HG02884 (cell line): ENCODE results near the gene TGFBR3L.

Source experiments
- ATAC-seq: cut with Tn5 transposase; IDR thresholded peaks from one replicate; pipeline ENCODE4 v1.9.1; 2021; ENCODE audit warnings: mild to moderate bottlenecking, moderate library complexity; ENCODE audit not compliant: unreplicated experiment

The TGFBR3L gene

DNA sequence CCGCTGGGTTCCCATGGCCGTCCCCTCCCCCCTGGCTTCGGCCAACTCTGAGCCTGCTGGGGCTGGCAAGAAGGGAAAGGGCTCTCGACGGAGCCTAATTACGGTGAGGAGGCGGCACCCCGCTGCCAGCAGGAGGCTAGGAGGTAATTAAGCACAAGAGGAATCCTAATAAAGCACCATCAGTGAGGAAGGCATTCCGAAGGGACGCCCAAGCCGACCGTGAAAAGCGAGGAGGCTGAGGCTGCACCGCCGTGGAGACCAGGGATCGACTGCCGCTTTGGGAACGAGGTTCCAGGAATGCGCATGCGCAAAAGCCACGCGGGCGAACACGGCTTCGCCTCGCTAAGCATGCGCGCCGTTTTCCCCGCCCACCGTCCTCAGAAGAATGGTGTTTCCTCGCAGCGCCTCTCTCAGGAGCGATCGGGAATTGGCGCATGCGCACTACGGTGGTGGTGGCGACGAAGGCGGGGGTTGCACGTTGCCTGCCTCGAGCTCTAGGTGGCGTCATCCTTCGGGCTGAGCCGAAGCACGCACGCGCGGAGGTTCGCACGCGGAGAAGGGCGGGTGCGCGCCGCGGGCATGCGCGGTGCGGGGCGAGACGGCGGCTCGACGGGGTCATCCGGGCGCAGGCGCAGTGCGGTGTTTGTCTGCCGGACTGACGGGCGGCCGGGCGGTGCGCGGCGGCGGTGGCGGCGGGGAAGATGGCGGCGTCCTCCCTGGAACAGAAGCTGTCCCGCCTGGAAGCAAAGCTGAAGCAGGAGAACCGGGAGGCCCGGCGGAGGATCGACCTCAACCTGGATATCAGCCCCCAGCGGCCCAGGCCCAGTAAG, 11.2 kb upstream of the TGFBR3L start, which contains the start of gene MAP2K7:
MAP2K7 (plus strand) TSS at position 634 of the 830 bp plus-strand sequence; CDS start at position 702, 68 bp downstream.
- ATAC-seq: peak; percentile 79

DNA sequence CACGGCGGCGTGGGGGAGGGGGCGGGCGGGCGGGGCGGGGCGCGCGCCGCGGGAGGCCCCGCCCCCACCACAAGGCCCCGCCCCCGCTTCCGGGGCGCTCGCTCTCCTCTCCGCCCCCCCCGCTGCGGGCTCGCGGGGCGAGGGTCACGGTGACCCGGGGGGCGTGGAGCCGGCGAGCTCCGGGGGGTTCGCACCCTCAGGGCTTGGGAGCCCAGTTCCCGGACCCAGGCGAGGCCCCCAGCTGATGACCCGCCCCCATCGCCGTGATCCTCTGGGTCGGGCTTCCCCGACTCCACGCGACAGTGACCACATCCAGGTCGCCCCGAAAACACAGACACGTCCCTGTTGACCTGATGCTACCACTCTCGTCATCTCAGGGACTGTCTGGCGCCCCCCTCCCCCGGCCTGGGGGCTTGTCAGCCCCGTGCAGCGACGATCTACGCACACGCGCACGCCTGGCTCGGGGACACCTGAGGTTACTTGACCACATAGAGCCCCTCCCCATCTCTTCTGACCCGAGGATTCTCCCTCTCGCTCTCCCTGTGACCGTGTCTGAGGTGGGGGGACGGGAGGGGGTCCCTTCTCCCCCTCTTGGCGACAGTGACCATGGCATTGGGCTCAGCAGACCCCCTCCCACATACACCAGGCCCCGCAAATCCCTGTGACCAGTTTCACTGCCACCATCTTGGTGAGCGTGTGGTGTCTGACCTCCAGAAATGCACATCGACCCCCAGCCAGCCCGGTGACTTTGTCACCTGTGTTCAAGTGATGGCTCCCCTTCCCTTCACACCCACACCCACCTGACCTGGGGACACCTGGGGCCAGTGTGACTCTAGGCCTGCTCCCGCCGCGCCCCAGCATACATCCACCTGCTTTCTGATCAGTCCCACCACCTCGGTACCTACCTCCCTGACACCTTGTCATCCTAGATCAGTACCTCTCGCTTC, 10.3 kb upstream of the TGFBR3L start:
- peak; percentile 9 for ATAC-seq

DNA sequence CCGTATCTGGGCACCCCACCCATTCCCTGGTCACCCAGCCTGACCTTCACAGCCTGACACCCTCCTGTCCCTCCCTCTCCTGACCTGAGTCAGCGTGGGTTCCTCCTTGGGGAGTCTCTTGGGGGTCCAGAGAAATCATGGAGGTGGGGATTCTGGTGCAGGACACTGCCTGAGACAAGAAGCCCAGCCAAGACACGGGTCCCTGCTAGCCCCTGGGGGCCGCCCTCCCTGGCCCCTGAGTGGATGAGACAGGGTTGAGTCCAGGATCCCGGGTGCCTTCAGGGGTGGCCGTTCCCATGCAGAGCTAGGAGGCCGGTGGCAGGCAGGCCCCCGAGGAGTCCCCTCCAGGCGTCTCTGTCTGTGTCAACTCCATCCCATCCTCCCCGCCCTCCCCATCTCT, 9.4 kb upstream of the TGFBR3L start:
- ATAC-seq: no peak

- ATAC-seq: no peak
Measured at GRCh38 chr19:7905859-7906258, 8.8 kb upstream of the TGFBR3L start.

DNA sequence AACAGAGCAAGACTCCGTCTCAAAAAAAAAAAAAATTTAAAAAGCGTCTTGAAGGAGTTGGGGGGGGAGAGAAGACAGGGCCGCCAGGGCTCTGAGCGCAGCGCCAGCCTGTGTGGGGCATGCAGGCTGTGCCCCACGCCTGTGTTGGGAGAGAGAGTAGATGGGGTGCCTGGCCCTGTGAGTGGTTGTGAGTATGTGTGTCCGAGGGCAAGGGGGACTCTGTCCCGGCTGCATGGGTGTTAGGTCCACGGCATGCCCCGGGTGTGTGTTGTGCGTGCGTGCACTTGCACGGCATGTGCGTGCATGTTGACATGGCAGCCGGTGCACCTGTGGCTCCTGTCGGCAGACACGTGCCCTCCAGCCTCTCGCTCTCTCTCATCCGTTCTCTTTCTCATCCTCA, 7.5 kb upstream of the TGFBR3L start:
- ATAC-seq: no peak

- no peak for ATAC-seq
Measured at GRCh38 chr19:7907544-7907943, 7.1 kb upstream of the TGFBR3L start.

GRCh38 chr19:7908078-7908699, 6.4 kb upstream of the TGFBR3L start:
- ATAC-seq: no peak

DNA sequence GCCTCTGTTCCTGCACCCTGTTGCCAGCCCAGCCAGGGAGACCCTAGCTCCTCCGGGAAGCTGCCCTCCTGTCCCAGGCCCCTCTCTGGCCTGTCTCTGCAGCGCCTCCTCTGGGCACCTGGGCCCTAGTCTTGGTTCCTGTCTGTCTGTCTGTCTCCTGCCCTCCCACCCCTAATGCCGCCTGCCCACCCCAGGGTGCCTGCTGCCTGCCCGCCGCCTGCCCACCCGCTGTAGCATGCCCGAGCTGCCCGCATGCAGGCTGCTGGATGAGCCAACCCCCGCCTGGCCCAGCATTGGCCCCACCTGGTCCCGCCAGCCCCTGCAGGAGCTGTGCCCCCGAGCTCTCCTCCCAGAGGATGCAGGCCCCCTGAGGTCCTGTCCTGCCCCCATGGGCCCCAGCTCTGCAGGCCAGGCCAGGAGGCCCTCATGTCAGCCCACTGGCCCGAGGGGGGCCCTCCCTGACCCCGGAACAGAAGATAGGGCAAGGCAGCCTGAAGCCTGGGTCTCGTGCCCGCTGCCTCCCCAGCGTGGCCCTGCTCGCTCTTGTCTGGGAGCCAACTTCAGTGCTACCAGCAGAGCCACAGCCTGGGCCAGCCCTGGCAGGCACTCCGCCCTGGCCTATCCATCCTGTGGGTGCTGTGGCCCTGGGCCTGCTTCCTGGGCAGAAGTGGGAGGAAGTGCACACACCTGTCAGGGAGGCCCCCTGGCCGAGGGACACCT, 5.7 kb upstream of the TGFBR3L start:
- ATAC-seq: no peak

DNA sequence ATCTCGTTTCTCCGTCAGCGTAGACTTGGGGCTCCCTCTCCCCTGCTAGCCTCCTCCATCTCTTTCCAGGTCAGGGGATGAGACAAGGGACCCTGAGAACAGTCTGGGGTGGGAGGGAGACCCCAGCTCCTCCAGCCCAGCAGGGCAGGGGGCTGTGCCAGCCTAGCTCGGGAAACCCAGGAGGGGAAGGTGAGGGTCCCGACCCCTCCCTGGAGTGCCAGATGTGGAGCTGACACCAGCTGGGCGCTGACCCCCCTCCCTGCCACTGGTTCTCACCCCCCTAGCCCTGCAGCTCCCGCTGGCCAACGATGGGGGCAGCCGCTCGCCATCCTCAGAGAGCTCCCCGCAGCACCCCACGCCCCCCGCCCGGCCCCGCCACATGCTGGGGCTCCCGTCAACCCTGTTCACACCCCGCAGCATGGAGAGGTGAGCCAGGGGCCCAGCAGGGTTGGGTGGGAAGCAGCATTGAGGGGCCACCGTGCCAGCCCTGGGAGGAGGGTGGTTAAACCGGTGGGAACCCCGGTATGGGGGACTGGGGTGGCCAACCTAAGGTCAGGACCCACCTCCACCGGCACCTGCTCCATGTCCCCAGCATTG, 5.1 kb upstream of the TGFBR3L start:
- no peak for ATAC-seq

DNA sequence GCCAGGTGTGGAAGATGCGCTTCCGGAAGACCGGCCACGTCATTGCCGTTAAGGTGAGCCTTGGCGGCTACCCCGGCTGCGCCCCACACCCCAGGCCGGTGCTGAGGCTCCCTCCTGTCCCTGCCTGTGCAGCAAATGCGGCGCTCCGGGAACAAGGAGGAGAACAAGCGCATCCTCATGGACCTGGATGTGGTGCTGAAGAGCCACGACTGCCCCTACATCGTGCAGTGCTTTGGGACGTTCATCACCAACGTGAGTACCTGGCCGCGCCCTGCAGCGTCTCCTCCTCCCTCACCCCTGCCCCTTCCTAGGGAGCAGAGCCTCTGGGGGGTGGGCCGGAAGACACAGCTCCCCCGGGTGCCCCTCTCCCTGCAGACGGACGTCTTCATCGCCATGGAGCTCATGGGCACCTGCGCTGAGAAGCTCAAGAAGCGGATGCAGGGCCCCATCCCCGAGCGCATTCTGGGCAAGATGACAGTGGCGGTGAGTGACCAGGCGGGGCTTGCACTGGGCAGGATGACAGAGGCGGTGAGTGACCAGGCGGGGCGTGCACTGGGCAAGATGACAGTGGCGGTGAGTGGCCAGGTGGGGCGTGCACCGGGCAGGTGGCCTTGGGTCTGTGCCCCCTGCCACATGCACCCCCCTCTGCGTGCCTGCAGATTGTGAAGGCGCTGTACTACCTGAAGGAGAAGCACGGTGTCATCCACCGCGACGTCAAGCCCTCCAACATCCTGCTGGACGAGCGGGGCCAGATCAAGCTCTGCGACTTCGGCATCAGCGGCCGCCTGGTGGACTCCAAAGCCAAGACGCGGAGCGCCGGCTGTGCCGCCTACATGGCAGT, 4.1 kb upstream of the TGFBR3L start:
- no peak for ATAC-seq

GRCh38 chr19:7911508-7912143, 3.0 kb upstream of the TGFBR3L start:
- no peak for ATAC-seq

- ATAC-seq: no peak
Measured at GRCh38 chr19:7912144-7912696, 2.4 kb upstream of the TGFBR3L start.

- ATAC-seq: no peak
Measured at GRCh38 chr19:7912697-7913564, 1.7 kb upstream of the TGFBR3L start.

DNA sequence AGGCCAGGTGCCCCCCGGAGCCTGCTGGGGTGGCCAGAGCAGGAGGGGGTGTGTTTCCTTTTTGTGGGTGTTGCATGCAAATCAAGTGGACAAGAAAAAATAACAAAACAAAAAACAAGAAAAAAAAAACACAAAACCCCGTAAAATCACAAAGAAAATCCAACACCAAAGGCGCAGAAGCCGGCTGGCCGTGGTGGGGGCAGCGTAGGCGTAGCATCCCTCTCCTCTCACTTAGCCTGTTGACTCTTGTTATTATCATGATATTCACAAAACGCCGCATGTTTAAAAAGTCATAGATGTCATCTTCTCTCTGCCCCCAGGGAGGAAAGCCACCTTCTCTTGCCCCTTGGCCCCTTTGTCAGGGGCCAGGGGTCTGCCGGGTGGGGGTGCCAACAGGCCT, 978 bp upstream of the TGFBR3L start:
- ATAC-seq: no peak

DNA sequence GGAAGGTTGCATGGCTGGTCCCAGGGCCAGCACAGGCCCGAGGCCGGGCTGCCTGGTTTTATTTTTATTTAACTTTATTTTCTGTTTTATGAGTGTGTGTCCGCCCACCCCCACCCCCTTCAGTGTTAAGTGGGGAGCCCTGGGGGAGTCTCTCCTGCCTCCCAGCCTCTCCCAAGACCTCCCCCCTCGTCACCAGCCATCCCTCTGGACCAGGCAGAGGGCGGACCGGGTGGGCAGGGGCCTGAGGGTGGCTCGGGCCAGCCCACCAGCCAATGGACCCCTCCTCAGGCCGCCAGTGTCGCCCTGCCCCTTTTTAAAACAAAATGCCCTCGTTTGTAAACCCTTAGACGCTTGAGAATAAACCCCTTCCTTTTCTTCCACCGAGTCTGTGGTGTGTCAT, 531 bp upstream of the TGFBR3L start:
- no peak for ATAC-seq

GRCh38 chr19:7915250-7916102, 846 bp downstream of the TGFBR3L start:
- ATAC-seq: no peak
